Ovary (tissue), 3 donors: ENCODE data around the gene PRND.

ENCODE experiments used
- CTCF ChIP-seq, 3 donors: fragments of 450-650 bp in 2 of 3; fragments of 200-600 bp in 1 of 3; IDR thresholded peaks; one replicate each; pipeline versions ENCODE4 v1.5.1 to v1.8.0; 2016 to 2022; ENCODE audit warnings: antibody characterized with exemption in 3 of 3, mild to moderate bottlenecking in 1 of 3
- POLR2A ChIP-seq: fragments of 450-650 bp; IDR thresholded peaks from one replicate; pipeline ENCODE4 v1.6.1; 2017; ENCODE audit warnings: antibody characterized with exemption, mild to moderate bottlenecking, moderate library complexity
- donor health status: DM: no; HTN: no; CAD: no.

GRCh38 chr20:4737857-4738627, 16.3 kb downstream of the PRND start:
- no peak for TF ChIP-seq CTCF (IDR thresholded peaks at IDR 0.05)
- TF ChIP-seq POLR2A, result no peak
